GM20431 (cell line): ENCODE results near the gene DRAM2.

ENCODE experiments used
- in situ Hi-C: fragments of 300-500 bp; cut with MseI, MboI; formaldehyde crosslinking; loops from one replicate; pipeline ENCODE4 v1.15.0; 2020; ENCODE audit warnings: low sequenced_read_pairs; ENCODE audit not compliant: unreplicated experiment

Gene DRAM2

DNA sequence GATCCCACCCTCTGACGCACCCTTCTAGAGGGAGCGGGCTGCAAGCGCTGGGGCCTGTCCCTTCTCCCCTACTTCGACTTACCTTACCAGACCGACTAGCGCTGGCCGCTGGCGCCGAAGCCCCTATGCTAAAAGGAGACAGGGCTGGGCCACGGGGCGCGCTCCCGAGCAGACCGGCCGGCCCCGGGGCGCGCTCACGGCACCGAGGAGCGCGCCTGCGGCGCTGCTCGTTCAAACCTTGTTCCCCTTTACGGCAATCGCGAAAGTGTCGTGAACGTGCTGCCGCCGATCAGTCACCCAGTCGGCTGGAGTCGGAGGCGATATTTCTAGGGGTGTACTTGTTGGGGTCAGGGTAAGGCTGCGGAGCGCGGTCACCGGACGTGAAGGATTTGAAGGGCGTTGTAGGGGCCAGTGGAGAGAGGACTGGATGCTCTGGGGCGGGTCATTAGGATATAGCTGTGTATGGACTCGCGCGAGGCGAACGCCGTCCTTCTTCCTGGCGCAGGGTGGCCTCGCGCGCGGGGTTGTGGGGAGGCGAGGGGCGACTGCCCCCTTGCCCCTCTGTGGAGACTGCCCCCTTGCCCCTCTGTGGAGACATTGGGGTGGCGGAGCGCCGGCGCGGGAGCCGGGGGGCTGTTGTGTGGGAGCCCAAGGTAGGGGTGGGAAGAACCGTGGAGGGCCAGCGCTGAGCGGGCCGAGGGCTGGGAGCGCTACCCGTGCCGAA lies at the start of gene DRAM2, which contains the start of gene CEPT1:
TSS of gene DRAM2 (minus strand) at position 138 of the 724 bp plus-strand sequence. CDS start 8,539 bp downstream, outside the sequence.
TSS of gene CEPT1 (plus strand) at position 268 of the 724 bp plus-strand sequence. CDS start 7,492 bp downstream, outside the sequence.
- in situ Hi-C loops: no loop called here

DNA sequence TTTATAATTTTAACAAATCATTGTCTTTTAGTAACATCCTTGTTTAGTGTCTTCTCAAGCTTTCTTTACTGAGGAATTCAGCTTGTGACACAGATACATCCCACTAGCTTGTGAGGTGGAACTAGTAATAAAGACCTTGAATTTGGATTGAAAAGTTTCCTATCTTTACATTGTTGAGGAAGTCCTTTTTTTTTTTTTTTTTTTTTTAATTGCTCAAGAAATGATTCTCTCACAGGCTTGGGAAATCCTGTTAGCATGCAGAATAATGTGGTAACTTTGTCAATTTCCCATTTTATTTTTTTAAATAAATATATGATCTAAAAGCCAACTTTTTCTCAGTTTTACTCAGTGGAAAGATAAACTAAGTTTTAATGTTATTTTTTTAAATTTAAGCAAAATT lies 44.8 kb upstream of the DRAM2 start:
- in situ Hi-C loops: no loop called here

DNA sequence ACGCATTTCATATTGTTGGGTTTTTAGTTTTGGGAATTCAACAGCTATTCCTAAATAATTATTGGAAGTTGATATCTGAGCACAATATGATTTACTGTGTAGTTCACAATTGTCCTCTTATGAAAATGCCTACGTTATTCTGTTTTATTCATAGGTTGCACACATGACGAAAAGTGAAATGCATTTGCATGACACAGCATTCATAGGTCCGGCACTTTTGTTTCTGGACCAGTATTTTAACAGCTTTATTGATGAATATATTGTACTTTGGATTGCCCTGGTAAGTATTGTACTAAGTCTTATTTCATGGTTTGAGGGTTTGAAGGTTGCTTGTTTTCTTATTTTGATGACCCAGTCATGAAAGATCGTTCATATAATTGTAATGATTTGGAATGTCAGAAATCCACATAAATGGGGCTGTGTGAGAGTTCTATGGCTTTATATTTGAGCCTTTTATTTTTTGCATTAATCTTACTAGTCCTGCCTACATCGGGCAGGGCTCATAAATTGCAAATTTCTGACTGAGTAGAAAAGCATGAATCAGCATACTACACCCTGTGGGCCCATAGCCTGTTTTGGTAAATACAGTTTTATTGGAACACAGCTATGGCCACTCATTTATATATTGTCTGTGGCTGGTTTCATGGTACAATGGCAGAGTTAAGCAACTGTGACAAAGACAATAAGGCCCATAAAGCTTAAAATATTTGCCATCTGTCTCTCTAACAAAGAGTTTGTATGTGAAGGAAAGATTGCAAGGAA lies 43.6 kb upstream of the DRAM2 start:
- in situ Hi-C loops: no loop called here

DNA sequence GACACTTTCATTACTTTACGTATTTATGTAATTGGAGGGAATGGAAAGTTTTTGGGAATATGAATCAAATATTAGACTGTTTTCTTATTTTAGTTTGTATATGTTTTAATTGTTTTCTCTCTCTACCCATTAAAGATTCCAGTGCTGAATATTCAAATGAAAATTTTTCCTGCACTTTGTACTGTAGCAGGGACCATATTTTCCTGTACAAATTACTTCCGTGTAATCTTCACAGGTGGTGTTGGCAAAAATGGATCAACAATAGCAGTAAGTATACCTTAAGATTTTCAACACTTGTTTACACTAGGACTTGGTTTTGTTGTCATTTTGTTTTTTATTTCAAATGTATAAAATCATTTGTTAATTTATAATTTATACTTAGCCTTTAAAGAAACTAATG lies 42.2 kb upstream of the DRAM2 start:
- in situ Hi-C loops: no loop called here

DNA sequence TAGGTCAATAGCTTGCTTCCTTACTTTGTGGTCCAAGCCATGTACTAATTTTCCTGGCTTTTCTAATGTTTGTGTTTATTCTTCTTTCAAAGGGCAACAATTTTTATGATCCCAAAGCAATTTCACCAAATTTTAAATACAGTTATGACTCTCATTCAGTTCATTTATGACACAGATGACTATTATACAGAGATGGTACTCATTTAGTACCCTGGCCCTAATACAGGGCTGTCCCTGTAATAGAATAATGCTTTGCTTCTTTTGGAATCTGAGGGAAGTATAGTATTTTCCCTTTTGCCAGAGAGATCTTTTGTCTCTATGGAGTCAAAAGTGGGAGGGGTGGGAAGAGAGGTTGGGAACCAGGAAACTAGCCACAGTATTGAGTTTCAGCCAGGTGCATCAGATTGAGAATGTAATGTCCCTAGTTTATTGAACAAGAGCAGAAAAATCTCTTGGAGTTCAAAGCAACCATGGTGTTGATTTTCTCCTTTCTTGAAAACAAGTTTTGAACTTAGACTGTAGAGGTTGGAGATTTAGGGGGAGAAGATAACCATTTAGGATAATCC lies 40.2 kb upstream of the DRAM2 start:
- in situ Hi-C loops: no loop called here

DNA sequence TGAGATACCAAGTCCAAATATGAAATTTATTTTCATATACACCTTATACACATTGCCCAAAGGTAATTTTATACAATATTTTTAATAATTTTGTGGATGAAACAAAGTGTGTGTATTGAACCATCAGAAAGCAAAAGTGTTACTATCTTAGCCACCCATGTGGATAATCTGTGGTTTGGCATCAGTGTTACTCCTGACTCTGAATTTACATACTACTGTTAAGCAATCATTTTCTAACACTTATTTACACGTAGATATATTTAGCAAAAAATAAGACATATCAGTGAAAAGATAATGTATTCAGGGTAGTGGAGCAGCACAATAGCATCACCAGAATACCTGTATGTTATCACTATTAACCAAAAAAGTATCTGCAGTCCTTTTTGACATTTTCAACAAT lies 36.8 kb upstream of the DRAM2 start:
- in situ Hi-C loops: no loop called here

DNA sequence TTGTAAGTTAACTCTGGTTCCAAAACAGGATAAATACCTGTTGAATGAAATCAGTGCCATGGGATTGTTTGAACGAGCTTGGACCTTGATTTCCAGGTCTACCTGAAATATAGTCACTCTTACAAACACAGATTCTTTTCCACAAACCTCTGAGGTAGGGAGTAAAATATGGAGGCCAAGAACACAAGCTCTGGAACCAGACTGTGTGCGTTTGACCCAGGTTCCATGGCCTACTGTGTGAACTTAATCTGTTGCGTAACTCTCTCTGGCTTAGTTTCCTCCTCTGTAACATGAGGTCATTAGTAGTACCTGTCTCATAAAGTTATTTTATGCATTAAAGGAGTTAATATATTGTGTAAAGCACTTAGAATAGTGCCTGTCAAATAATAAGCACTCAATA lies 35.5 kb upstream of the DRAM2 start:
- in situ Hi-C loops: no loop called here

DNA sequence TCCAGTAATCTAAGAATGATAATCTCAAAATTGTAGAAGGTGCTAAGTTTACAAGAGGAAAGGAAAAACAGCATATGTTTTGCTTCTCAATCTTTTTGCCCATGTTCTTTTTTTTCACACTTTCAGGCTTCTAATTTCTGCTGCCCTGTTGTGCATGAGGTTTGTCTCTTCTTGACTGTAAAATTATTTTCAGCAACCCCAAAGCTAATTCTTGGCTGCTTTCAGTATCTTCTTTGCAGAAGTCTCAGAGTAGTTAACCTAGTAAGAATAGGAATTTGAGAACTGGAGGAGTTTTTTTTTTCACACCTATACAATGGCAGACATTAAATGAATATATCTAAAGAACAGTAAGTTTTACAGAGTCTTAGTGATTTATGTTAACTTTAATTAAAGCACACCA lies 34.2 kb upstream of the DRAM2 start:
- in situ Hi-C loops: no loop called here

DNA sequence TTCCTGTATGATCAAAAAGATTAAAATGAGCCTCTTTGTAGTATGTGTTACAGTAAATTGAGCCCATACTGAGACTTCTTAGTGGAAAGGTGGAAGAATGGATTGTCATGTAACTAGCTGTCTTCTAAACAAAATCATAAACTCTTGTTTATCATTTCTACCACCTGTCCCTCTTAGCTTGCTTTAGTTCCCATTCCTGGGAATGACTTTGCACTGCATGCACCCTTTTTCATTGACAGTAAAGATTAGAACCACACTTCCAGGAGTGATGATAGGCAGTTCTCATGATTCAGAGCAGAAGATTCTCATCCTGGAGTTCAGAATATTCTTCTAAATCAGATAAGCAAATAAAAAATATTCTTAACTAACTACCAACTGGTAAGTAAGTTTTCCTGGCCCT lies 32.6 kb upstream of the DRAM2 start:
- in situ Hi-C loops: no loop called here

DNA sequence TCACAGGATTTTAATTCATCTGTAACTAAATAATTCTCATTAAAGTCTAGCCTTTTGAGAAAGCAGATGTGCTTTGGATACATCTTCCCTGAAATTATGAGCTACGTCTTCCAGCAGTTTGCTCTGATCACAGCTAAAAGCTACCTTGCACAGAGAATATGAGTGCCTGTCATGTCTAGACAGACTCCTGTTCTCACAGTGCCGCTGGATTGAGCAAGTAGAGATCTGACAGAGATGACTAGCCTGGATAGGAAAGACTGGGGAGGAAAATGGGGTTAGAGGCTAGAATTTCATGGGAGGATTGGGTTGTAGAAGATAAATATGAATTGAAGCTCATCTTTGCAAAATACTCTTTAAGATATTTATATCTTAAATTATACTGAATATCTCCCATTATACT lies 24.3 kb upstream of the DRAM2 start:
- in situ Hi-C loops: no loop called here

DNA sequence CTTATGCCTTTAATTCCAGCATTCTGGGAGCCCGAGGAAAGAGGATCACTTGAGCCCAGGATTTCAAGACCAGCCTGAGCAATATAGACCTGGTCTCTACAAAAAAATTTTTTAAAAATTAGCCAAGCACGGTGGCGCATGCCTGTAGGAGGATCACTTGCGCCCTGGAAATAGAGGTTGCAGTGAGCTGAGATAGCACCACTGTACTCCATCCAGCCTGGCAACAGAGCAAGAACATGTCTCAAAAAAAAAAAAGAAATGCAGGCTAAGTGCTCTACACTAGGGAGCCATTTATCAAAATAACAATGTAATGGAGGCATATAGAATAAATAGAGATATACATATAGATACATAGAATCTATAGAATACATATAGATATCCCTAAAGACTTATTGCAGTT lies 23.5 kb upstream of the DRAM2 start:
- in situ Hi-C loops: no loop called here

DNA sequence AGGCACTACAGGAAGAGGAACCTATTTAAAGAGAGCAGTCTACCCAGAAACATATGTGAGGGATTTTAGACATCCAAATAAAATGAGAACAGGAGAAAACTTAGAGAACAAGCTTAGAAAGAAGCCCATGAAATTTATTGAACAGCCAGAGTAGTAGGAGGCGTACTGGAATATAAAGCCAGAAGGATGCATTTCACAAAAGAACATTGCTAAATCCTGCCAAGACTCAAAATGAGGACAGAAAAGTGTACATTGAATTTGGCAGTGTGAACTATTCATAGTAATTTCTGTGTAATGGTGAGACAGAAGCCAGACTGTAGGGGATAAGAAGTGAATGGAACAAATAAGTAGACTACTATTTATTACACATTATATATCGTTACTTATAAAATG lies 22.6 kb upstream of the DRAM2 start:
- in situ Hi-C loops: no loop called here

DNA sequence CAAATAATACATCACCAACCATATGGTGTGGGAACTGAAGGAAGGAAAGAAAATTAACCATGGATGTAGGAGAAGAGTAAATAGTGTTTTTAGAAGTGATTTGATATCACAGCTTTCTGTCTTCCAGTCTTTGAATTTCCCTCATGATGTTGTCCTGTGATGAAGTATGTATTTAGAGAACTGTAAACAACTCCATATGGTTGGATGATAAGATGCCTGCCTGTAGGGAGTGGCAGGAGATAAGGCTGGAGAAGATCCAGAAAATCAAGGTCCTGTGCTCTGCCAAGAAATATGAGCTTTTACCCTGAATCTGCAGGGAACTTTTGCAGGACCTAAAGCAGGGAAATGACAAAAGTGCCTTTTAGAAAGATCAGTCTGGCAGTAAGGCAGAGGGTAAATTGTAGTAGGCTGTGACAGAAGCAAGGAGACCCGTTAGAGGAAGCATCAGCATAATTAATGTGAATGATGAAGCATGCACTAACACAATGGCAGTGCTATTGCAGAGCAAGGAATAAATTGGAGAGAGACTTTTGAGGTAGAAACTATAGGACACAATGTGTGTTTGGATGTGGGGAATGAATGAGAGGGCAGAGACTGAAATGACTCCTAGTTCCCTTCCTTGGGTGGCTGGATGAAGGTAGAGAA lies 22.1 kb upstream of the DRAM2 start:
- in situ Hi-C loops: no loop called here

DNA sequence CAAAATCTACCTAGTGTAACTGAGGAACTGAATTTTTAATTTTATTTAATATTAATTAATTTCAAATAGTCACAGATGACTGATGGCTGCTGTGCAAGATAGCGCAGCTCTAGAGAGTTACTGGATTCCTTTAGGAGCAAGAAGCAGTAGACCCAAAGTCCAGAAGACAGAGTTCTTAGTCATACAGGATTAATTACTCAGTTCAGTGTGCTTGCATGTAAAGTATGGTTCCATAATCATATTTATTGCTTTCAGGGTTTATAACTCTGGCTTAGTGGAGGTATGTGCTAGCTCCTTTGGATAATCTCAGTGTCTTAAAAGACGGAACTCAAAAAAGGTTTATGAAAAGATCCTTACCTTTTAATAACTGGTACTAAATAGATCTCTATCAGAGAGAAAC lies 17.5 kb upstream of the DRAM2 start:
- in situ Hi-C loops: no loop called here

DNA sequence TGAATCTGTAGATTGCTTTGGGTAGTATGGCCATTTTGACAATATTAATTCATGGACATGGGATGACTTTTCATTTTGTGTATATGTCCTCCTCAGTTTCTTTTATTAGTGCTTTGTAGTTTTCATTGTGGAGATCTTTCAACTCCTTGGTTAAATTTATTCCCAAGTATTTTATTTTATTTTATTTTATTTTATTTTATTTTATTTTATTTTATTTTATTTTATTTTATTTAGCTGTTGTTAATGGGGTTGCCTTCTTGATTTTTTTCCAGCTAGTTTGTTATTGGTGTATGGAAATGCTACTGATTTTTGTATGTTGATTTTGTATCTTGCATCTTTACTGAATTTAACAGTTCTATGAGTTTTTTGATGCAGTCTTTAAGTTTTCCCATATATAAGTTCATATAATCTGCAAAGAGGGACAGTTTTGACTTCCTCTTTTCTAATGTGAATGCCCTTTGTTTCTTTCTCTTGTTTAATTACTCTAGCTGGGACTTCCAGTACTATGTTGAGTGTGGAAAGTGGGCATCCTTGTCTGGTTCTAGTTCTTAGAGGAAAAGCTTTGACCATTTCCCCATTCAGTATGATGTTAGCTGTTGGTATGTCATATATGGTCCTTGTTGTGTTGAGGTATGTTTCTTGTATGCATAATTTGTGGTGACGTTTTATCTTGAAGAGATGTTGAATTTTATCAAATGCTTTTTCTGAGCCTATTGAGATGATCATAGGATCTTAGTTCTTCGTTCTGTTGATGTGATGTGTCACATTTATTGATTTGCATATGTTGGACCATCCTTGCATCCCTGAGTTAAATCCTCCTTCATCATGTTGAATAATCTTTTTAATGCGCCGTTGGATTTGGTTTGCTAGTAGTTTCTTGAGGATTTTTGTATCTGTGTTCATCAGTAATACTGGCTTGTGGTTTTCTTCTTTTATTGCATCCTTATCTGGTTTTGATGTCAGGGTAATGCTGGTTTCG lies 14.4 kb upstream of the DRAM2 start:
- in situ Hi-C loops: no loop called here

DNA sequence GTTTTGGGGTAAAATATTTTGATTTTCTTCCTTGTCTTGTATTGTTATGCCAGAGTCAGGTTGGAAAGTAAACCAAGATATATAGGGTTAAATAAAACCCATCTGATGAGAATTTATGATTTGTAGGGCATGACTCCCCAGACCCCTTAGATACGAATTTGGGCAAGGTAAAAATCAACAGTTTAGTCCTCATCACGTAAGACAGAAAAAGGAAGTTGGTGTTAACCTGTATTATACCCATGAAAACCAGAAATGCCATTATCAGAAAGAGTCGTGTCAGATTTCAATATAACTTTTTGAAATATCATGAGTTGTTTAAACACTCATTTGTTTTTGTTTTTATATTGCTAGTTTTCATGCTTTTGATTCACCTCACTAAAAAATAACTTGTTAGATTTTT lies 11.9 kb upstream of the DRAM2 start:
- in situ Hi-C loops: no loop called here

DNA sequence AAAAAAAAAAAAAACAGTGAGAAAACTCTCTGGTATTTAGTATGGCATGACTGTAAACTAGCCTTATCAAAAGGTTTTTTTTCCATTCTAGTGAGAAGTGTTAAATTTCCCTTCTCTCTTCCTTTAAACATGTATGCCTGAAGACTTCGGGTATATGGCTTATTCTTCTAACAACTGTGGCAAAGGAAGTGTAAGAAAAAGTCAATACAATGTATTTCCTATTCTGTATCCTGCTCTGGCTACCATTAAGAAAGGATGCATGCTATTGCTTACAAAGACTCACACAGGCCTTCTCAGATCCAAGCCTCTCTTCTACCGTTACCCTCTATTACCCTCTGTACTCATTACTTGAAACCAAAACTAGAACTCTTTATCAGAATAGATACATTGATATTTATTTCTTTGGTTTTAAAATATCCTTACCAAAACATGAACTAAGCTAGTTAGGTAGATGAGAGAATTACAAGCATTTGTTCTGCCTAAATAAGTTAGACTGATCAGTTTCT lies 8.5 kb upstream of the DRAM2 start:
- in situ Hi-C loops: no loop called here

DNA sequence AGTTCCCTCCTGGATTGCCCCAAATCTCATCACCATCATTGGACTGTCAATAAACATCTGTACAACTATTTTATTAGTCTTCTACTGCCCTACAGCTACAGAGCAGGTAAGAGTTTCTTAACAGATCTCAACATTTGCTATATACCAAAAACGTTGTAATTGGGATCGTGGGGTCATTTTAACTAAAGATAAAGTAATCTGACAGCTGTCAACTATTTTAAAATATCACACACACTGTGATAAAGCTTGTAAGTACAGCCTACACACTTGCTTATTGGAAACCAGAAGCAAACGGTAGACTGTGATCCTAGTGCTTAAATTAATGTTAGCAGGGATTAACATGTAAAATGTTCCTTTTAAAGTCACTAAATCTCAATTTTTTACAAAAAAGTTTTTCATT lies 8.1 kb upstream of the DRAM2 start:
- in situ Hi-C loops: no loop called here

DNA sequence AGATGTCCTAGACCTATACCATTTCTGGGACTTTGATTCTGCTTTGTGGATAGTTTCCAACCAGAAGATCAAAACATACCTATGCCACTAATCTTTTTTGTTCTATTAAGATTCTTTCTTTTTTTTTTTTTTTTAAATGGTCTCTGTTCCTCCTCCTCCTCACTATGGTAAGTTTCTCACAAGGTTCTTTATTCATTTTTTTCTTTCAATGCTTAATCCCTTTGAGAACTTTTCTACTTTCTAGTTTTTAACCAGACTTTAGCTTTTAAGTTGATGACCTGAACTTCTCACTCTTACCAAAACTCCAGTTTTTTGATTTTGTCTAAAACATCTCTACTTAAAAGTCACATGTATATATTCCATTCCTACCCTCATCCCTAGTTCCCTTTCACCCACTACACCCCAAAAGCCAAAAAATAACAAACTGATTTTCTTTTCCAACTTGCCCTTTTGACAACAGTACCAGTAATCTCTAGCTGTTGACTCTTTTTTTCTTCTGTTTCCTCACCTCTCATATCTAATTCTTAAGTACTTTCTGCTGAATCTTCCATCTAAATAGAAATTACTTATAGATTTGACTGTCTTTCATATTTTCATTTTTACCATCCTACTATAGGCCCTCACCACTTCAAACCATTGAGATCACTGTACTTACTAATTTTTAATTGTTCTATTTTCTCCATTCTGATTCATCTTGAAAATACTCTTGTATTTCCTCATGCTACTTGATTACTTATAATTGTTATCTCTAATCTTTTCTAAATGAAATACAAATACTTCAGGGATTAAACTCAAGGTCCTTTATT lies 6.3 kb upstream of the DRAM2 start:
- in situ Hi-C loops: no loop called here
